HEK293 (cell line): ENCODE results near the gene RFTN1.

ENCODE experiments used
- CTCF ChIP-seq: fragments of 450-650 bp; formaldehyde crosslinking; IDR thresholded peaks from 2 replicates; pipeline ENCODE4 v1.5.1; 2016; ENCODE audit warnings: missing biosample characterization, missing genetic modification characterization
- GLIS2 ChIP-seq: fragments of 450-650 bp; formaldehyde crosslinking; IDR thresholded peaks from 2 replicates; pipeline ENCODE4 v1.5.1; 2016; ENCODE audit warnings: missing biosample characterization, missing genetic modification characterization
- KLF10 ChIP-seq: fragments of 450-650 bp; IDR thresholded peaks from 2 replicates; pipeline ENCODE4 v1.5.1; 2018; ENCODE audit warnings: missing biosample characterization, mild to moderate bottlenecking, missing genetic modification characterization
- MEIS1 ChIP-seq: sonication (generic); formaldehyde crosslinking; IDR thresholded peaks from 2 replicates; pipeline ENCODE4 v1.8.1; 2022; ENCODE audit warnings: missing genetic modification reagents, mild to moderate bottlenecking, borderline replicate concordance
- ZBTB8A ChIP-seq: fragments of 450-650 bp; formaldehyde crosslinking; IDR thresholded peaks from 2 replicates; pipeline ENCODE4 v1.5.1; 2016; ENCODE audit warnings: missing biosample characterization, missing genetic modification characterization
- ZNF514 ChIP-seq: fragments of 450-650 bp; formaldehyde crosslinking; IDR thresholded peaks from 2 replicates; pipeline ENCODE4 v1.5.1; 2016; ENCODE audit warnings: missing biosample characterization, missing genetic modification characterization
- ZNF792 ChIP-seq: fragments of 450-650 bp; formaldehyde crosslinking; IDR thresholded peaks from 2 replicates; pipeline ENCODE4 v1.5.1; 2016; ENCODE audit warnings: missing biosample characterization, missing genetic modification characterization

GRCh38 chr3:16370872-16371740 is 142.4 kb downstream of the RFTN1 start:
- no peak for TF ChIP-seq CTCF (tag by site-specific recombination)
- TF ChIP-seq ZBTB8A (tag by site-specific recombination), result no peak
- no peak for TF ChIP-seq GLIS2 (tag by site-specific recombination)
- no peak for TF ChIP-seq KLF10
- no peak for TF ChIP-seq ZNF514
- TF ChIP-seq ZNF792 (tag by site-specific recombination), result no peak
- no peak for TF ChIP-seq MEIS1 (CRISPR knock-in tag)
